RWPE2 (cell line): ENCODE results near the gene MAPK8.
A peak's percentile ranks its signal among the peaks of the same experiment; 100 is the strongest.

Source experiments
- ATAC-seq: fragments of 200-7000 bp; cut with Tn5 transposase; 3 replicates; pipeline ENCODE4 v1.9.1; 2021; ENCODE audit warnings: low read depth
- DNase-seq: peaks from one replicate; pipeline ENCODE4 v3.0.0-alpha.2; 2020; ENCODE audit warnings: low spot score
- H3K27ac ChIP-seq: fragments of 450-650 bp; 2 replicates; pipeline ENCODE4 v1.5.1; 2017; ENCODE audit warnings: mild to moderate bottlenecking; ENCODE audit not compliant: poor library complexity, severe bottlenecking
- H3K27me3 ChIP-seq: fragments of 250-450 bp; sonication (Bioruptor Pico); 2 replicates; pipeline ENCODE4 v1.5.1; 2021; ENCODE audit warnings: mild to moderate bottlenecking, moderate library complexity; ENCODE audit not compliant: insufficient read depth, poor library complexity, severe bottlenecking
- H3K36me3 ChIP-seq: fragments of 250-450 bp; sonication (Bioruptor Pico); 2 replicates; pipeline ENCODE4 v1.5.1; 2020; ENCODE audit warnings: low read depth, mild to moderate bottlenecking, moderate library complexity
- H3K4me1 ChIP-seq: fragments of 250-450 bp; sonication (Bioruptor Pico); 2 replicates; pipeline ENCODE4 v1.5.1; 2021; ENCODE audit warnings: mild to moderate bottlenecking, moderate library complexity; ENCODE audit not compliant: insufficient read depth, poor library complexity, severe bottlenecking
- H3K4me3 ChIP-seq: fragments of 250-450 bp; sonication (Bioruptor Pico); 2 replicates; pipeline ENCODE4 v1.5.1; 2021; ENCODE audit warnings: mild to moderate bottlenecking, moderate library complexity; ENCODE audit not compliant: severe bottlenecking
- H3K9me3 ChIP-seq: fragments of 250-450 bp; sonication (Bioruptor Pico); 2 replicates; pipeline ENCODE4 v1.5.1; 2021; ENCODE audit warnings: mild to moderate bottlenecking, moderate library complexity; ENCODE audit not compliant: severe bottlenecking
- CTCF ChIP-seq: fragments of 450-650 bp; IDR thresholded peaks from one replicate; pipeline ENCODE4 v1.5.1; 2017; ENCODE audit warnings: mild to moderate bottlenecking, moderate library complexity; ENCODE audit not compliant: poor library complexity, severe bottlenecking

The MAPK8 gene

GRCh38 chr10:48306265-48306869 is at the start of gene MAPK8:
TSS of gene MAPK8 (plus strand) at chr10:48306677. CDS start at chr10:48401661, 94,984 bp downstream.
- Histone ChIP-seq H3K36me3 (peaks cover 3% of the 10 kb centered on the region), H3K4me1 (peaks cover 34% of the 10 kb centered on the region), H3K27ac (peak within 1 kb of the TSS; percentile 49), H3K9me3 (no peaks in the 10 kb centered on the region), H3K27me3 (no peaks in the 10 kb centered on the region), H3K4me3 (peak within 1 kb of the TSS; percentile 98)
- TF ChIP-seq CTCF = no peak
- ATAC-seq = peak; percentile 70
- peak; percentile 90 for DNase-seq

- TF ChIP-seq CTCF = no peak
- DNase-seq (no peak), ATAC-seq (no peak)
- H3K9me3 ChIP-seq = no peaks in the 10 kb centered on the region
- no peak overlapping the region for H3K27ac ChIP-seq
- no peaks in the 10 kb centered on the region for H3K36me3 ChIP-seq
- no peak overlapping the region for H3K4me3 ChIP-seq
- no peaks in the 10 kb centered on the region for H3K27me3 ChIP-seq
- H3K4me1 ChIP-seq = peaks cover 21% of the 10 kb centered on the region
These were observed 49.0 kb upstream of the MAPK8 start for GRCh38 chr10:48257407-48257961.

GRCh38 chr10:48258105-48258504 is 48.4 kb upstream of the MAPK8 start:
- no peaks in the 10 kb centered on the region for H3K9me3 ChIP-seq
- H3K36me3 ChIP-seq = no peaks in the 10 kb centered on the region
- ATAC-seq (no peak), DNase-seq (no peak)
- no peak overlapping the region for H3K27ac ChIP-seq
- H3K4me3 ChIP-seq = no peak overlapping the region
- no peak for TF ChIP-seq CTCF
- no peaks in the 10 kb centered on the region for H3K27me3 ChIP-seq
- peaks cover 16% of the 10 kb centered on the region for H3K4me1 ChIP-seq

- DNase-seq (no peak), ATAC-seq (no peak)
- Histone ChIP-seq H3K27me3 (no peaks in the 10 kb centered on the region), H3K4me3 (no peak overlapping the region), H3K36me3 (no peaks in the 10 kb centered on the region), H3K9me3 (no peaks in the 10 kb centered on the region), H3K4me1 (no peaks in the 10 kb centered on the region), H3K27ac (no peak overlapping the region)
- TF ChIP-seq CTCF = no peak
These were observed 39.9 kb upstream of the MAPK8 start for GRCh38 chr10:48266528-48266927.

GRCh38 chr10:48271047-48271730 is 35.3 kb upstream of the MAPK8 start:
- Histone ChIP-seq H3K27me3 (no peaks in the 10 kb centered on the region), H3K4me1 (no peaks in the 10 kb centered on the region), H3K36me3 (no peaks in the 10 kb centered on the region), H3K27ac (no peak overlapping the region), H3K4me3 (no peak overlapping the region), H3K9me3 (no peaks in the 10 kb centered on the region)
- DNase-seq (no peak), ATAC-seq (no peak)
- TF ChIP-seq CTCF = no peak
